Left ventricle myocardium inferior (tissue), 1 donor: ENCODE measurements around the gene ARAP1. TPM values are rescaled to one million over a fixed set of nuclear protein-coding genes. Genes with fewer than 3 reads are reported as not detected.

Experiments
- DNase-seq: peaks from one replicate; pipeline ENCODE4 v3.0.0-alpha.2; 2020
- H3K27ac ChIP-seq: fragments of 200-600 bp; replicated peaks from 2 replicates; pipeline ENCODE4 v1.8.0; 2021
- H3K27me3 ChIP-seq: fragments of 200-600 bp; 2 replicates; pipeline ENCODE4 v1.8.0; 2021; ENCODE audit warnings: low read depth
- H3K36me3 ChIP-seq: fragments of 200-600 bp; 2 replicates; pipeline ENCODE4 v1.8.0; 2021
- H3K4me1 ChIP-seq: fragments of 200-600 bp; 2 replicates; pipeline ENCODE4 v1.8.0; 2021
- H3K4me3 ChIP-seq: fragments of 200-600 bp; 2 replicates; pipeline ENCODE4 v1.8.0; 2021; ENCODE audit warnings: mild to moderate bottlenecking, moderate library complexity
- H3K9me3 ChIP-seq: fragments of 200-600 bp; replicated peaks from 2 replicates; pipeline ENCODE4 v1.8.0; 2021
- CTCF ChIP-seq: fragments of 200-600 bp; IDR thresholded peaks from 2 replicates; pipeline ENCODE4 v1.8.0; 2021; ENCODE audit warnings: antibody characterized with exemption, mild to moderate bottlenecking, borderline replicate concordance
- intact Hi-C: fragments of 100-400 bp; cut with micrococcal nuclease; formaldehyde crosslinking; loops from one replicate; pipeline ENCODE4 v1.11.0; 2022
- total RNA-seq: library from RNA; stranded (reverse); fragmentation: NEBNext Ultra II Directional; extraction: Animal tissue kit (Norgen Biotek cat#: 25700); gene quantifications from one replicate; pipeline ENCODE4 v1.2.1, GENCODE V29; 2021
- donor health status: DM: no; HTN: yes; CAD: no; lungs with severe emphysema.

The ARAP1 gene
- total RNA-seq, 1 donor from 2014 or later: 51.9 TPM

- intact Hi-C loops: no loop called here
- Histone ChIP-seq H3K27me3 (no peaks in the 10 kb centered on the region), H3K9me3 (no peaks in the 10 kb centered on the region), H3K4me1 (peaks cover 19% of the 10 kb centered on the region), H3K36me3 (no peaks in the 10 kb centered on the region), H3K4me3 (no peak overlapping the region), H3K27ac (no peak overlapping the region)
- TF ChIP-seq CTCF: no peak
- no peak for DNase-seq
Measured at GRCh38 chr11:72768581-72768980, 16.4 kb upstream of the ARAP1 start.

DNA sequence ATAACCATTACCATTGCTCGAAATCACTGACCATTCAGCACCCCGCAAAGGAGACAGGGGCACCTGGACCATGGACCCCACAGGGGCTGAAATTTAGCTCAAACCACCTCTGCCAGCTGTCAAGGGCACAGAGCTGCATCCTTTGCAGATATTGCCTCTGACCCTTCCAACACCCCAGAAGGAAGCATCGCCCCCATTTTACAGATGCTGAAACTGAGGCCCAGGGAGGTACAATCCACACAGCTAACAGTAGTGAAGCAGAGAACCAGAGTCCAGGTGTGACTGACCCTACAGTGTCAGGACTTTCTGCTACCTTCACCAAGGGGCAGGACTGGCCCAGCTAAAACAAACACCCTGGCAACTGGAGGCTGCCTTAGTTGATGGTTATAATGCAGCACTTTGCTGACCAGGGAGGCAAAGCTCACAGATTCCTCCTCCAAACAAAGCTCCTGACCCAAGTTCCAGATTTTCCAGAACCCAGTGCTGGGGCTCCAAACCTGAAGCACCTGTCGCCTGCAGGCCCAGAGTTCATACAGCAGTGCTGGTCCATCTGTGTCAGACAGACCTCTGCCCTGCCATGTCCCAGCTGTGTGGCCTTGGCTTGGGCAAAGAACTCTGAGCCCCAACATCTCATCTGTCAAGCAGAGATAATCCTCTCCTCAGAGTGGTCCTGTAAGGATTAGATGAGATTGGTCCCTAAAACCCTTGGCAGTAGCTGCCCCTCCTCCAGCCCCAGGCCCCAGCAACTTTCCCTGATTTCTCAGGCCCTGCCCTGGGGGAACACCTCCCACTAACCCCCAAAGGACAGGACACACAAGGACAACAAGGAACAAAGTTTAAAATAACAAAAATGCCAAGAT lies 15.2 kb upstream of the ARAP1 start:
- H3K27me3 ChIP-seq: no peaks in the 10 kb centered on the region
- H3K9me3 ChIP-seq: no peaks in the 10 kb centered on the region
- no peak for DNase-seq
- no peak overlapping the region for H3K27ac ChIP-seq
- H3K4me3 ChIP-seq: no peak overlapping the region
- intact Hi-C loops: no loop called here
- H3K4me1 ChIP-seq: peaks cover 7% of the 10 kb centered on the region
- TF ChIP-seq CTCF: no peak
- no peaks in the 10 kb centered on the region for H3K36me3 ChIP-seq

DNA sequence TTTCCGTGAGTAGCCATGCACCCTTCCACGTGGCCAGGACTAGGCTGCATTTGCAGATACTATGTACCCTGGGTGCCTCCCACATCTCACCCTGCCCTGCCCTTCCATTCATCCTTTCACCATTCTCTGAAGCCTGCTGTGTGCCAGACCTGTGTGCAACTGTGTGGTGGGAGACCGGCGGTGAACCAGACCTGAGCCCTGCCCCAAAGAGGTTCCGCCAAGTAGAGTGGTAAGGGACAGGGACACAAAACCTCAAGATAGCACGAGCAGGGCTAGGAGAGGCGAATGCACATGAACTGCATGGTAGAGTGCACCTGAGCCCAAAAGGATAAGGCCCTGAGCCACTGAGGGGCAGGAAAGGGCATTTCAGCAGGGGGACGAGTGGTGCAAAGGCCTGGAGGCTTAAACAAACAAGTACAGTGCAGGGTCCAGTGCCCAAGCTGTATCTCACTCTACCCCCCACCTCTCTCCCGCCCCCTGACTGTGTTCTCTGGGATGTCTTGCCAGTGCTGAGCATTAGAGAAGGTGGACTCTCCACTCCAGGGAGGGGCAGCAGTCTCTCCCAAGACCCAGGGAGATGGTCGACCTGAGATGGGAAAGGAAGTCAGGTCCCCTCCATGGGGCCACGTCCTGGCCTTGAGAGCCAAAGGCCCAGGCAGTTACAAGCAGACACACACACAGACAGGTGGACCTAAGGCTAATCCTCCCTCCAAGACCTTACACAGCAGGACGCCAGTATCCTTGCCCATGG lies 14.1 kb upstream of the ARAP1 start:
- no peak overlapping the region for H3K4me3 ChIP-seq
- no peak for TF ChIP-seq CTCF
- DNase-seq: no peak
- H3K36me3 ChIP-seq: no peaks in the 10 kb centered on the region
- H3K27ac ChIP-seq: no peak overlapping the region
- intact Hi-C loops: no loop called here
- no peaks in the 10 kb centered on the region for H3K27me3 ChIP-seq
- no peaks in the 10 kb centered on the region for H3K9me3 ChIP-seq
- H3K4me1 ChIP-seq: peaks cover under 1% of the 10 kb centered on the region

GRCh38 chr11:72764503-72764902 lies 12.3 kb upstream of the ARAP1 start:
- Histone ChIP-seq H3K4me3 (no peak overlapping the region), H3K4me1 (peaks cover 15% of the 10 kb centered on the region), H3K27me3 (no peaks in the 10 kb centered on the region), H3K36me3 (no peaks in the 10 kb centered on the region), H3K9me3 (no peaks in the 10 kb centered on the region), H3K27ac (no peak overlapping the region)
- DNase-seq: no peak
- no peak for TF ChIP-seq CTCF
- intact Hi-C loops: no loop called here

- peaks cover 16% of the 10 kb centered on the region for H3K4me1 ChIP-seq
- no peak overlapping the region for H3K27ac ChIP-seq
- intact Hi-C loops: no loop called here
- H3K27me3 ChIP-seq: no peaks in the 10 kb centered on the region
- no peak overlapping the region for H3K4me3 ChIP-seq
- H3K36me3 ChIP-seq: no peaks in the 10 kb centered on the region
- no peaks in the 10 kb centered on the region for H3K9me3 ChIP-seq
- DNase-seq: no peak
- no peak for TF ChIP-seq CTCF
Measured at GRCh38 chr11:72763823-72764222, 11.6 kb upstream of the ARAP1 start.
